IPS-NIHi7 (cell line): Measurements from ENCODE around the gene DGLUCY.
"Not testable (repeated sequence)": the region's sequence is repeated elsewhere in the genome, so short reads cannot be mapped to it uniquely, and the experiment has no call there.

Source experiments
- DNase-seq: peaks from one replicate; pipeline ENCODE4 v3.0.0; 2012; ENCODE audit warnings: mixed read lengths; ENCODE audit errors: extremely low spot score

The DGLUCY gene

GRCh38 chr14:91113829-91114078, at the start of gene DGLUCY:
DGLUCY (plus strand) TSS chr14:91114073; CDS start chr14:91160295, 46,222 bp downstream.
- DNase-seq: peak; percentile 89

DNA sequence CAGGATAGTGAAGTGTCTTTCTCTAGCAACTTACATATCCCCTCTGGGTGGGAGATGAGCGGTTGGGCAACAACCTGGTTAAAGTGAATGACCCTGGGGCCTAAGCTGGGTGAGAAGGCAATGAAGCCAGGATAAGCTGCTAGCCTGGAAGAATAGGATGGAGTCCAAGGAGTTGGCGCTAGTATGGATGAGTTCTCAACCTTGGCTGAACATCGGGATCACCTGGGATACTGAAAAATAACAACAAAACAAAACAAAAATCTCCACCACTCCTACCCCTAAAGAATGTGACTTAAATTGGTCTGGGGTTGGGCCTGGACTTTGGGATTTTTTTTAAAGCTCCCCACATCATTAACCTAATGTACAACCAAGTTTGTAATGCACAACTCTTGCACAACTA, 48.6 kb upstream of the DGLUCY start:
- no peak for DNase-seq

DNA sequence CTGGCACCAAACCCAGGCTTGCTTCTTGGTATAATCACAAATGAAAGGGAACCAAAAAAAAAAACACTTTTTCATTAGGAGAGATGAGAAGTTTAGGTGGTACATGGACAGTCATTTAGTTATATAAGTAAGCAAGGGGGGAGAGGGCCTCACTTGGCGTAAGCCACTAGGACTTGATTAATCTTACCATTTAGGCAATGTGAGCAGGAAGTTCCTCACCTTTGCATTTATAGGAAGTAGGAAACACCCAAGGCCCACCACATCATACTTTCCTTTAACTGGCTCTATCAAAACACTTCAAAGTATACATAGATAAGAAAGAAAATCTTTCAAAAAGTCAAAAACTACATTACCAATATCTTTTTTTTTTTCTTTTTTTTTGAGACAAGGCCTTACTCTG, 46.7 kb upstream of the DGLUCY start:
- DNase-seq: no peak

DNA sequence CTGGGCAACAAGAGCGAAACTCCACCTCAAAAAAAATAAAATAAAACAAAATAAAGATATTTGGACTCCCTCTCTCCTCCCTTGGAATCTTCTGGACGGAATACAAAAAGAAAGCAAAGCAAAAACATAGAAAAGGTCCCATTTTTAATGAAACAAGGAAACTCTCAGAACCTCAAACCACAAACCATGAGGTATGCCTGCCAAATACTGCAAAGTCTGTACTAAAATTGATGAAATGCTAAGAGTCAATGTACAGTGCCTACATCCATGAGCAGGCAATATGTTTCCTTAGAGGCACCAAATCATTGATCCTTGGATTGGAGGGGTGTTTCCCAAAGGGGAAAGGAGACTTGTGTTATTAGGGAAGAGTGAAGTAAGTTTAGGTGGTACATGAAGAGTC, 45.2 kb upstream of the DGLUCY start:
- DNase-seq: no peak

- DNase-seq: no peak
These were observed 43.3 kb upstream of the DGLUCY start for GRCh38 chr14:91070572-91070971.

DNA sequence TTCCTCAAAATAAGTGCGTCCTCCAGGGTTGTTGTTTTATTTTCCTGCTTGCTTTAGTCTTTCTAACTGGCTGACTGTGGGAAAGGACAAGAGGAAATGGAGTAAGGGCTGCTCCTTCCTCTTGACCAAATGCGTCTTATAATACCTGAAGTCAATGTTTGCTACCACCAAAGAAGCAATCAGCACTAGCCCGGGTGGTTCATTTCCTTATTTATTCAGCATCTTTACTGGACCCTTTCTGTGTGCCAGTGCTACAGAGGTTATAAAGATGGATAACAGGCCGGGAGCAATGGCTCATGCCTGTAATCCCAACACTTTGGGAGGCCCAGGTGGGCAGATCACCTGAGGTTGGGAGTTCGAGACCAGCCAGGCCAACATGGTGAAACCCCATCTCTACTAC, 38.3 kb upstream of the DGLUCY start:
- DNase-seq: no peak

DNA sequence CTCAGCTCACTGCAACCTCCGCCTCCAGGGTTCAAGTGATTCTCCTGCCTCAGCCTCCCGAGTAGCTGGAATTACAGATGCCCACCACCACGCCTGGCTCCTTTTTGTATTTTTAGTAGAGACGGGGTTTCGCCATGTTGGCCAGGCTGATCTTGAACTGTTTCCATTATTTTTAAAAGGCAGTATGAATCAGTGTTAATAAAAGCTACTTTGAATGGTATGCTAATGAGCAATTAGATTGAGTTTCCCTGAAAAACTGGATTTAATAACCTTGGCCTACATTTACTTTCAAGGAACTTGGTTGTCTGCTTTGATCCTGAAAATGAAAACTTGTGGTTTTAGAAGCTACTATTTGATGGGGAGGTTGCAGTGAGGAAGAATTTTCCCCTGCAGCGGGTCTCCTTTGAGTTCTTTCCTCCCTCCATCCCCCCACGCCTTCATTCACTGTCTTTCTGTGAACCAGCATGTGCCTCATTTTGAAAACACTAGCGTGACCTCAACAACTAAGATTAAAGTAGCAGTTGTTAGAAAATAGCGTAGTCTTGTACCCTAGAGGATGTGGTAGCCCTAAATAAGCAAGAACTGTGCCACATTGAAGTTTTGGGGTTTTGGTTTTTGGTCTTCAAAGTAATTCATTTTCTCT, 35.7 kb upstream of the DGLUCY start:
- no peak for DNase-seq

DNA sequence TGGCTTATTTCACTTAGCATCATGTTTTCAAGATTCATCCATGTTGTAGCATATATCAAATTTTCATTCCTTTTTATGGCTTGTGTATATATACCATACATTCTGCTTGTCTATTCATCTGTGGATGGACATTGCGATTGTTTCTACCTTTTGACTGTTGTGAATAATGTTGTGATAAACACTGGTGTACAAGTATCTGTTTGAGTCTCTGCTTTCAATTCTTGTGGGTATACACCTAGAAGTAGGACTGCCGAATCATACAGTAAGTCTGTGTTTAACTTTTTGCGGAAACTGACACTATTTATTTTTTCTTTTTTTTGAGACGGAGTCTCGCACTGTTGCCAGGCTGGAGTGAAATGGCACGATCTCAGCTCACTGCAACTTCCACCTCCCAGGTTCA, 33.8 kb upstream of the DGLUCY start:
- no peak for DNase-seq

DNA sequence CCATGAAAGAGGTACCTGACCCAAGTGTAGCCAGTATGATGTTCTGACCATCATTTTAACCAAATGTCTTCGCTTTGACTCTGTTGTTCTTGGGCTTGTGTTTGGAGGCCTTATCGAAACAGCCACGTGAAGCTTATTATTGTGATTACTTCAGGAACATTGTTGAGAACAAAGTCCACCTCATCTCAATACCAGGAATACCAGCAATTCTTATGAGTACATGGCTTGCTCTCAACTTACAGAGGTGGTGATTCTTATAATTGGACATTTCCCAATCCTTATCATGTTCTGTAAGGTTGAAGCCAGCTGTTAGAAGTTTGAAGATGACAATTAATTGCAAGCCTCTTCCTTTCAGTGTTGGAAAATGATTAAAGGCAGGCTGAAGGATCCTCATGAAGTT, 31.6 kb upstream of the DGLUCY start:
- no peak for DNase-seq

DNA sequence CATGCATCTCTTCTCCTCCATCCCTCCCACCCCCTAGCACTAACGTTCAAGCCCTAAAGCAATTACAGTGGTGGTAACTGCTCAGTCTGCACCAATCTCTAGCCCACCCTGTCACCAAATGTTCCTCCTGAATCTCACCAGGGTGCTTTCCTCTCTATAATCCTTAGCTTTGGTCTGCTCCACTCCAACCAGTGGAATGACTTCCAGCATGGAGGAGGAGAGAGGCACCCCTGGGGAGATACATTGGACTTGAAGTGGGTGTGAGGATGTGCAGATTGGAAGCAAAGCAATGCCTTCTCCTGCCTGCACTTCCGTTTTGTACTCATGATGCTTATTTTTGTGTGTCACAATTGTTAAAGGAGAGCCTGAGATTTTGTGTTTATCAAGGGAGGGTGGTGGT, 29.4 kb upstream of the DGLUCY start:
- no peak for DNase-seq

- not testable (repeated sequence) for DNase-seq
These were observed 26.4 kb upstream of the DGLUCY start for GRCh38 chr14:91087470-91087869.

DNA sequence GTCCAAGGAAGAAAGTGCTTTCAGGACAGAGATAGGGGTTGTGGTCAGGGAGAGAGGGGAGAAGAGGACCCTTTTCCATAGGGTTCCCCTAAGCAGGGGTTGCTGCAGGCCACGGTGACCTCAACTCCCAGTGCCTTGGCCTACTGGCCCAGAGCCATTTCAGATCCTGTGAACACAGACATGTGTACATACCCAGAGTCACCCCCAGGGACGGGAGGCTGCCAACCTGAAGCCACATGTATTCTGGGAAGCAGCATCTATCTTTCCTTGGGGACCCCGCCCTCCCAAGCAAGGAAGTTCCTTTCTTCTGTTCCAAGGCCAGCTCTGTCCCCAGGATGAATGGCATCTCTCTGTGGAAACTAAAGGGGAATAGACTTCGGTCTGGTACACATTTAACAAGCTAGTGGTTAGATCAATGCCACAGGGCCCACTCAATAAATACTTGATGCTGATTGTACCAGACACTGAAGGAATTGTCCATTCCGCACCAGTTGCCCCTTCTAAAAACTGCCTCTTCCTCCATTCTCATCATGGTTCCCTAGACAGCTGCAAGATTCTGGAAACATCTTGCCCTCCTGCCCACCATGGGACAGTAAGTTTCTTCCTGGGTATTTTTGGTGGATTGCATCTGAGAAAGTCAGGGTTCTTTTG, 25.2 kb upstream of the DGLUCY start:
- DNase-seq: no peak

GRCh38 chr14:91089958-91090535, 23.8 kb upstream of the DGLUCY start:
- no peak for DNase-seq

DNA sequence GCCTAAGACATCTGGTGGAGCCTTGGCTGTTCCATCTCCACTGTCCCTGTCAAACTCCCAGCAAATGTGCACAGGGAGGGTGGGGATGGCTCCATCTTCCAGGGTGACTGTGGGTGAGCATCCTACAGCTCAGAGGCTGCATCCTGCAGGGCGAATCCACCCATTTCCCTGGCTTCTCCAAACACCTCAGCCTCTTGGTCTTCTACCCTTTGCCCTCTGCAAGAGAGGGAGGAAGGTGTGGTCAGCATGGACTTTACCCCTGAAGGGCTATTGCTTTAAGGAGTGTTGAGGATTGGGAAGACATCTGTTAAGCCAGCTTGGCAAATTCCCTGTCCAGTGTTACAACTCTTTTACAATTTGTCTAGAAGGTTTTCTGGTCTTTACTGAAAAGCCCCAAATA, 23.1 kb upstream of the DGLUCY start:
- no peak for DNase-seq

DNA sequence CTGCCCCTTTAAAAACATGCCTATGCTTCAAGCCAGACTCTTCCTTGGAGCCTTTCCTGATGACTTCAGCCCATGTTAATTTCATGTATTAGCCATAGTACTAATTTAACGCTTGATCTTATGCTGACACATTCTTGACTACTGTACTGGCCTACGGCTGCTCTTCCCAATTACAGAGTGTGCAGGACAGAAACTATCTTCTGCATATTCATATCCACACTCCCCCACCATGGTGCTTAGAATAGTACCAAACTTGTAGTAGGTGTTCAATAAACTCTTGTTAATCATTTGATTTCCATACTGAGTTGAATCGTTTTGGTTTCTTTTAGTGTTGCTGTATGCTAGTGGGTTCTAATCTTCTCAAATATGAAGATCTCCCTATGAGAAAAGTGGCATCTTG, 21.8 kb upstream of the DGLUCY start:
- no peak for DNase-seq

DNA sequence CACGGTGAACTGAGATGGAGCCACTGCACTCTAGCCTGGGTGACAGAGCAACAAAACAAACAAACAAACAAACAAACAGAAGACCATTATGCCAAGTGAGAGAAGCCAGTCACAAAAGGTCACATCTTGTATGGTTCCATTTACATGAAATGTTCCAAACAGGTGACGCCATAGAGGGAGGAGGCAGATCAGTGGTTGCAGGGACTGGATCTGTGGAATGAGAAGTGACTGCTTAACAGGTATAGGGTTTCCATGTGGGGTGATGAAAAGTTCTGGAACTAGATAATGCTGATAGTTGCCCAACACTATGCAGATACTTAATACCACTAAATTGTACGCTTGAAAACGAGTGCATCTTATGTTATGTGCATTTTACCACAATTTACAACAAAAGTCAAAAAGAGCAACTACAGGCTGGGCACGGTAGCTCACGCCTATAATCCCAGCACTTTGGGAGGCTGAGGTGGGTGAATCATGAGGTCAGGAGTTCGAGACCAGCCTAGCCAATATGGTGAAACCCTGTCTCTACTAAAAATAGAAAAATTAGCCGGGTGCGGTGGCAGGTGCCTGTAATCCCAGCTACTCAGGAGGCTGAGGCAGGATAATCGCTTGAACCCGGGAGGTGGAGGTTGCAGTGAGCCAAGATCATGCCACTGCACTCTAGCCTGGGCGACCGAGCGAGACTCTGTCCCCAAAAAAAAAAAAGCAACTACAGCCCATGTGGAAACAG, 20.0 kb upstream of the DGLUCY start:
- DNase-seq: not testable (repeated sequence)

- DNase-seq: no peak
These were observed 19.1 kb upstream of the DGLUCY start for GRCh38 chr14:91094772-91095171.

GRCh38 chr14:91095178-91095577, 18.7 kb upstream of the DGLUCY start:
- DNase-seq: no peak

DNA sequence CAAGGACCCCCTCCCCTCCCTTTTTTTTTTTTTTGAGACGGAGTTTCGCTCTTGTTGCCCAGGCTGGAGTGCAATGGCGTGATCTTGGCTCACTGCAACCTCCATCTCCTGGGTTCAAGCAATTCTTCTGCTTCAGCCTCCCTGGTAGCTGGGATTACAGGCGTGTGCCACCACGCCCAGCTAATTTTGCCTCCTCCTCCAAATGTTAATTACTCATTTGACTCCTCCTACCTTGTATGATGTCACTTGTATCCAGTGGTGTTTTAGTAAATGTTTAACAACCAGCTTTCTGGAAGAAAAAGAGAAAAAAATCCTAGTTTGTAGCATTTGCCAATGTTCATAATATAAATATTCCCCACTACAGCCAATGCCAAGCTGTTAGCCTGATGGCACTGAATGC, 16.2 kb upstream of the DGLUCY start:
- DNase-seq: not testable (repeated sequence)

- DNase-seq: no peak
These were observed 15.3 kb upstream of the DGLUCY start for GRCh38 chr14:91098591-91098990.

DNA sequence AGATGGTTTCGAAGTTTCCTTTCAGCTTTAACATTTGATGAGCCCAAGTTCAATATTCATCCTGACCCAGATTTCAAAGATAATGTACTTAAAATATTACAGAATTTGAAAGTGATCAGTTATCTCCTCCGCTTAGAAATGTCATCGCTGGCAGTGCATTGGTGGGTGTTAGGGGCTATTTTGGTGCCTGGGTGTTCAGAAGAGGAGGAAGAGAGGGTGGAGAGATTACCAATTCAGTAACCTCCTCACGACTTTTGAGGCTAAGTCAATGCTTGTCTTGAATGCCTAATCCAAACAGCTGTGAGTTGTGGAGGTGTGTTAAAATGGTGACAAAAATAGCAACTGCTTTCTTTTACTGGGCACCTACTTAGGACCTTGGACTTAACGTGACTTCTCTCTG, 13.8 kb upstream of the DGLUCY start:
- DNase-seq: no peak

- no peak for DNase-seq
These were observed 10.8 kb upstream of the DGLUCY start for GRCh38 chr14:91103116-91103515.
